GM12801 (cell line): ENCODE results near the gene COL20A1.

Experiments used
- TF ChIP-seq, protein P1 (sequence below): IDR thresholded peaks from one replicate; pipeline ENCODE4 v1.5.1; 2011; ENCODE audit warnings: control low read depth; ENCODE audit not compliant: insufficient read length; ENCODE audit errors: extremely low read depth

The COL20A1 gene

GRCh38 chr20:63350597-63351325, 57.8 kb downstream of the COL20A1 start:
- TF ChIP-seq, protein P1, sequence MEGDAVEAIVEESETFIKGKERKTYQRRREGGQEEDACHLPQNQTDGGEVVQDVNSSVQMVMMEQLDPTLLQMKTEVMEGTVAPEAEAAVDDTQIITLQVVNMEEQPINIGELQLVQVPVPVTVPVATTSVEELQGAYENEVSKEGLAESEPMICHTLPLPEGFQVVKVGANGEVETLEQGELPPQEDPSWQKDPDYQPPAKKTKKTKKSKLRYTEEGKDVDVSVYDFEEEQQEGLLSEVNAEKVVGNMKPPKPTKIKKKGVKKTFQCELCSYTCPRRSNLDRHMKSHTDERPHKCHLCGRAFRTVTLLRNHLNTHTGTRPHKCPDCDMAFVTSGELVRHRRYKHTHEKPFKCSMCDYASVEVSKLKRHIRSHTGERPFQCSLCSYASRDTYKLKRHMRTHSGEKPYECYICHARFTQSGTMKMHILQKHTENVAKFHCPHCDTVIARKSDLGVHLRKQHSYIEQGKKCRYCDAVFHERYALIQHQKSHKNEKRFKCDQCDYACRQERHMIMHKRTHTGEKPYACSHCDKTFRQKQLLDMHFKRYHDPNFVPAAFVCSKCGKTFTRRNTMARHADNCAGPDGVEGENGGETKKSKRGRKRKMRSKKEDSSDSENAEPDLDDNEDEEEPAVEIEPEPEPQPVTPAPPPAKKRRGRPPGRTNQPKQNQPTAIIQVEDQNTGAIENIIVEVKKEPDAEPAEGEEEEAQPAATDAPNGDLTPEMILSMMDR = no peak

DNA sequence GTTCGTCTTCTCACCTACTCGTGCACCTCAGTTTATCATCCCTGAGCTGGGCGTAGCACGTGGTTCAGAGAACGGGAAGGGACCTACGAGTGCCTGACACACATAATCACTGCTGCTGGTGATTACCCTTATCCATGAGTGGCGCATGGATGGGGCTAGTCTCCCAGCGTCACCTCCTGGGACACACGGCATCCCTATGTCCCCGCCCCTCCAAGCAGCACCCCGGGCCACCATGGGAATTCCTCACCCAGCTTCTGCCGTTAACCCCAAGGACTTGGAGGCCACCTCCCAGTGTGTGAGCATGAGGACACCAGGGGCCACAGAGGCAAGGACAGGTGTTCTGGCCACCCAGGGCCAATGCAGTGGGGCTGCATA, 58.3 kb downstream of the COL20A1 start:
- TF ChIP-seq, protein P1 = no peak

GRCh38 chr20:63351811-63352591, 59.0 kb downstream of the COL20A1 start:
- TF ChIP-seq, protein P1 = no peak

DNA sequence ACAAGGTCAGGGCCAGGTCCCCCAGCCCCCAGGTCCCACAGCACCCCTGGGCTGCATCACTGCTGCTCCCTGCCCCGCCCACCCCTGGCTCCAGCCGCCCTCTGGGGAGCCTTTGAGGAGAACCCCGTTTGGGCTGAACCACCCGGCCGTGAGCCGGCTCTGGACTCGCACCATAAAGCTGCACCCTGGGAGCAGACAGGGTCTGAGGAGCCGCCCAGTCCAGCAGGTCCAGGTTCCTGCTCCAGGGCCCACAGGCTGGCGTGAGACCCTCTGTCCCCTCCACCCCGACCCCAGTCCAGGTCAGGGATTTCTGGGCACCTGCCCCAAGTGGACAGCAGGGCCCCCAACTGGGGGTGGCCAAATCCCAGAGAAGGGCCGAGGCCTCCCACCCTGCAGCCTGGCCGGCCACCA, 59.8 kb downstream of the COL20A1 start:
- TF ChIP-seq, protein P1 = no peak

DNA sequence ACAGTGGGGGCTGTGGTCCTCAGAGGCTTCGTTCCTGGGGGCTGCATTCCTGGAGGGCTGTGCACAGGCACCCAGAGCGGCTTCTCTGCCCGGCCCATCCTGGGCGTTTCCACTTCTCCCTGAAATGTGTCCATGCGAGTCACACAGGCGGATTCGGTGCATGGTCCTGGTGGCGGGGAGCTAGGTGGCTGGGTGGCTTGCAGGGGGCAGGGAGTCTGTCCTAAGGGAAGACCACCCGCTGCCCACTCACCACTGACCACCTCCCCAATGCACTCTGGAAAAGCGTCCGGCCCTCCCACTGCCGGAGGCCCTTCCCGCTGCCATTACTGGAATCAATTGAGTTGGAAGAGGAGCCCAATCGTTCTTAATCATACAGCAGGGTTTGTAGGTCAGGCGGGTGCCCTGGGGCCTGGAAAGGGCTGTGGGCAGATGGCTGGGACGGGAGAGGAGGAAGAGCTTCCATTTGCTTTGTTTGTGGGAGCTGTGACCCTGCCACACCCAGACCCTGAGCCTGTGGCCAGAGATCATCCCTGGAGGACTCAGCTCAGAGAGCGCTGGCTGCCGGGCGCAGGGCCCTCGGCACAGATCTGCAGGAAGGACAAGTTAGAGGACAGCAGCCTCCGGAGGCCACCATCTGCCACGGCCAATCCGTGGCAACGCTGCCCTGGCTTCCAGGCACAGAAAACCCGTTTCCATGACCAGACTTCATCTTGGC, 61.8 kb downstream of the COL20A1 start:
- TF ChIP-seq, protein P1 = no peak

GRCh38 chr20:63355781-63356295, 62.9 kb downstream of the COL20A1 start:
- TF ChIP-seq, protein P1 = no peak

GRCh38 chr20:63356511-63356910, 63.5 kb downstream of the COL20A1 start:
- TF ChIP-seq, protein P1 = no peak
